RWPE2 (cell line): ENCODE results near the gene ARHGEF37.
A peak's percentile ranks its signal among the peaks of the same experiment; 100 is the strongest.
"Not testable (repeated sequence)": the region's sequence is repeated elsewhere in the genome, so short reads cannot be mapped to it uniquely, and the experiment has no call there.

Source experiments
- ATAC-seq: fragments of 200-7000 bp; cut with Tn5 transposase; 3 replicates; pipeline ENCODE4 v1.9.1; 2021; ENCODE audit warnings: low read depth
- DNase-seq: peaks from one replicate; pipeline ENCODE4 v3.0.0-alpha.2; 2020; ENCODE audit warnings: low spot score
- H3K27ac ChIP-seq: fragments of 450-650 bp; 2 replicates; pipeline ENCODE4 v1.5.1; 2017; ENCODE audit warnings: mild to moderate bottlenecking; ENCODE audit not compliant: poor library complexity, severe bottlenecking
- H3K27me3 ChIP-seq: fragments of 250-450 bp; sonication (Bioruptor Pico); 2 replicates; pipeline ENCODE4 v1.5.1; 2021; ENCODE audit warnings: mild to moderate bottlenecking, moderate library complexity; ENCODE audit not compliant: insufficient read depth, poor library complexity, severe bottlenecking
- H3K36me3 ChIP-seq: fragments of 250-450 bp; sonication (Bioruptor Pico); 2 replicates; pipeline ENCODE4 v1.5.1; 2020; ENCODE audit warnings: low read depth, mild to moderate bottlenecking, moderate library complexity
- H3K4me1 ChIP-seq: fragments of 250-450 bp; sonication (Bioruptor Pico); 2 replicates; pipeline ENCODE4 v1.5.1; 2021; ENCODE audit warnings: mild to moderate bottlenecking, moderate library complexity; ENCODE audit not compliant: insufficient read depth, poor library complexity, severe bottlenecking
- H3K4me3 ChIP-seq: fragments of 250-450 bp; sonication (Bioruptor Pico); 2 replicates; pipeline ENCODE4 v1.5.1; 2021; ENCODE audit warnings: mild to moderate bottlenecking, moderate library complexity; ENCODE audit not compliant: severe bottlenecking
- H3K9me3 ChIP-seq: fragments of 250-450 bp; sonication (Bioruptor Pico); 2 replicates; pipeline ENCODE4 v1.5.1; 2021; ENCODE audit warnings: mild to moderate bottlenecking, moderate library complexity; ENCODE audit not compliant: severe bottlenecking
- TF ChIP-seq, protein P1 (sequence below): fragments of 450-650 bp; IDR thresholded peaks from one replicate; pipeline ENCODE4 v1.5.1; 2017; ENCODE audit warnings: mild to moderate bottlenecking, moderate library complexity; ENCODE audit not compliant: poor library complexity, severe bottlenecking

ARHGEF37 gene, protein sequence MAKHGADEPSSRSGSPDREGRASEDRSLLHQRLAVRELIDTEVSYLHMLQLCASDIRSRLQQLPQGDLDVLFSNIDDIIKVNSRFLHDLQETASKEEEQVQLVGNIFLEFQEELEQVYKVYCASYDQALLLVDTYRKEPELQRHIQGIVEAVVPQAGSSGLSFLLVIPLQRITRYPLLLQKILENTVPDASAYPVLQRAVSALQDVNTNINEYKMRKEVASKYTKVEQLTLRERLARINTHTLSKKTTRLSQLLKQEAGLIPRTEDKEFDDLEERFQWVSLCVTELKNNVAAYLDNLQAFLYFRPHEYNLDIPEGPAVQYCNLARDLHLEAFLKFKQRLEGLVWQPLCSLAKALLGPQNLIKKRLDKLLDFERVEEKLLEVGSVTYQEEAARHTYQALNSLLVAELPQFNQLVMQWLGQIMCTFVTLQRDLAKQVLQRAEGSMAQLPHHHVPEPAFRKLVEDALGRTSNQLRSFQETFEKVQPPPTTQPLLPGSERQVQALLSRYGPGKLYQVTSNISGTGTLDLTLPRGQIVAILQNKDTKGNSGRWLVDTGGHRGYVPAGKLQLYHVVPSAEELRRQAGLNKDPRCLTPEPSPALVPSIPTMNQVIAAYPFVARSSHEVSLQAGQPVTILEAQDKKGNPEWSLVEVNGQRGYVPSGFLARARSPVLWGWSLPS

DNA sequence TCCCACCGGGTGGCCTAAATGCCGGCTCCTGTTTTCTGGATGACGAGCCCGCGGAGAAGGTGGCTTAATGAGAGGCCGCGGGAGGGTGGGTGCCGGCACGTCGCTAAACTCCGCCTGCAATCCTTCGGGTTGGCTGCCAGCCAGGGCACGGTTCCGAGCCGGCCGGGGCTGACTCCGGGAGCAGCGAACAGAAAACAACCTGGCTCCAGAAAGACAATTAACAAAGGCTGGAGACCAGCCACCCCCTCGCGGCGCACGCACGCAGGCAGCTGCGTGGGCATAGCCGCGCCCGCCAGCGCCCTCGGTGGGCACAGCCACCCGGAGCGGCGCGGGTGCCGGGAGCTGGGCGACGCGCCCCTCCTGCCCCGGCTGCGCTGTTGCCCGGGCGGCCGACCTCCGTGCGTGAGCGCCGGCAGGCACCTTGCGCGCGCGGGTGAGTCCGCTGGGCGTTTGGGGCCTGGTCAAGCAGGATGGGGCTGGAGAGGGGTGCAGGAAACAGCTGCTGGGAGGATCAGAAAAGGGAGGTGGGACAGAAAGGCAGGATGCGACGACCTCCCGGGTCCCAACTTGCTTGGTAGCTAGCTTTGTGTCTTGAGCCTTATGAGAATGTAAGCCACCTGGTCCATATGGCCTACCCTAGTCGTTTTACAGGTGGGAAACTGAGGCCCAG lies at the start of gene ARHGEF37:
TSS of gene ARHGEF37 (plus strand) at position 307 of the 670 bp plus-strand sequence. CDS start 16,272 bp downstream, outside the sequence.
- no peaks in the 10 kb centered on the region for H3K36me3 ChIP-seq
- H3K27me3 ChIP-seq = no peaks in the 10 kb centered on the region
- H3K4me3 ChIP-seq = peak within 1 kb of the TSS; percentile 42
- H3K9me3 ChIP-seq = no peaks in the 10 kb centered on the region
- peak; percentile 76 for DNase-seq
- TF ChIP-seq, protein P1, sequence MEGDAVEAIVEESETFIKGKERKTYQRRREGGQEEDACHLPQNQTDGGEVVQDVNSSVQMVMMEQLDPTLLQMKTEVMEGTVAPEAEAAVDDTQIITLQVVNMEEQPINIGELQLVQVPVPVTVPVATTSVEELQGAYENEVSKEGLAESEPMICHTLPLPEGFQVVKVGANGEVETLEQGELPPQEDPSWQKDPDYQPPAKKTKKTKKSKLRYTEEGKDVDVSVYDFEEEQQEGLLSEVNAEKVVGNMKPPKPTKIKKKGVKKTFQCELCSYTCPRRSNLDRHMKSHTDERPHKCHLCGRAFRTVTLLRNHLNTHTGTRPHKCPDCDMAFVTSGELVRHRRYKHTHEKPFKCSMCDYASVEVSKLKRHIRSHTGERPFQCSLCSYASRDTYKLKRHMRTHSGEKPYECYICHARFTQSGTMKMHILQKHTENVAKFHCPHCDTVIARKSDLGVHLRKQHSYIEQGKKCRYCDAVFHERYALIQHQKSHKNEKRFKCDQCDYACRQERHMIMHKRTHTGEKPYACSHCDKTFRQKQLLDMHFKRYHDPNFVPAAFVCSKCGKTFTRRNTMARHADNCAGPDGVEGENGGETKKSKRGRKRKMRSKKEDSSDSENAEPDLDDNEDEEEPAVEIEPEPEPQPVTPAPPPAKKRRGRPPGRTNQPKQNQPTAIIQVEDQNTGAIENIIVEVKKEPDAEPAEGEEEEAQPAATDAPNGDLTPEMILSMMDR = no peak
- peaks cover 10% of the 10 kb centered on the region for H3K4me1 ChIP-seq
- peak; percentile 71 for ATAC-seq
- H3K27ac ChIP-seq = peak within 1 kb of the TSS; percentile 35

DNA sequence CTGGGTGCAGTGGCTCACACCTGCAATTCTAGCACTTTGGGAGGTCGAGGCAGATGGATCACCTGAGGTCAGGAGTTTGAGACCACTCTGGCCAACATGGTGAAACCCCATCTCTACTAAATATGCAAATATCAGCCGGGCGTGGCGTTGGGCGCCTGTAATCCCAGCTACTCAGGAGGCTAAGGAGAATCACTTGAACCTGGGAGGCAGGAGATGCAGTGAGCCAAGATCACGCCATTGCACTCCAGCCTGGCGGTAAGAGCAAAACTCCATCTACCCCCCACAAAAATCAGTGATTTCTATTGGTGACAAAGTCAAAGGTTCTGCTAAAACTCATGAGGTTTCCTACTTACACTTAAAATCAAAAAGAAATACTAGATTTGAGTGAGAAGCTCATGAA lies 48.9 kb upstream of the ARHGEF37 start:
- no peak for ATAC-seq
- Histone ChIP-seq H3K4me3 (no peak overlapping the region), H3K27ac (no peak overlapping the region), H3K9me3 (no peaks in the 10 kb centered on the region), H3K4me1 (peaks cover 44% of the 10 kb centered on the region), H3K27me3 (no peaks in the 10 kb centered on the region), H3K36me3 (peaks cover 77% of the 10 kb centered on the region)
- TF ChIP-seq, protein P1 = no peak
- no peak for DNase-seq

DNA sequence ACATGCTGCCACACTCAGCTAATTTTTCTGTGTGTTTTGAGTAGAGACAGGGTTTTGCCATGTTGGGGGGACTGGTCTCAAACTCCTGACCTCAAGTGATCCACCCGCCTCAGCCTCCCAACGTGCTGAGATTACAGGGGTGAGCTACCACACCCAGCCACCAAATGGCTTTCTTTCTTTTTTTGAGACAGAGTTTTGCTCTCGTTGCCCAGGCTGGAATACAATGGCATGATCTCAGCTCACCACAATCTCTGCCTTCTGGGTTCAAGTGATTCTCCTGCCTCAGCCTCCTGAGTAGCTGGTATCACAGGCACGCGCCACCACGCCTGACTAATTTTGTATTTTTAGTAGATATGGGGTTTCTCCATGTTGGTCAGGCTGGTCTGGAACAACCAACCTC lies 45.5 kb upstream of the ARHGEF37 start:
- not testable (repeated sequence) for H3K4me3 ChIP-seq, H3K27me3 ChIP-seq, DNase-seq, H3K27ac ChIP-seq, H3K9me3 ChIP-seq, ATAC-seq
- H3K36me3 ChIP-seq = peaks cover 81% of the 10 kb centered on the region
- peaks cover 11% of the 10 kb centered on the region for H3K4me1 ChIP-seq

DNA sequence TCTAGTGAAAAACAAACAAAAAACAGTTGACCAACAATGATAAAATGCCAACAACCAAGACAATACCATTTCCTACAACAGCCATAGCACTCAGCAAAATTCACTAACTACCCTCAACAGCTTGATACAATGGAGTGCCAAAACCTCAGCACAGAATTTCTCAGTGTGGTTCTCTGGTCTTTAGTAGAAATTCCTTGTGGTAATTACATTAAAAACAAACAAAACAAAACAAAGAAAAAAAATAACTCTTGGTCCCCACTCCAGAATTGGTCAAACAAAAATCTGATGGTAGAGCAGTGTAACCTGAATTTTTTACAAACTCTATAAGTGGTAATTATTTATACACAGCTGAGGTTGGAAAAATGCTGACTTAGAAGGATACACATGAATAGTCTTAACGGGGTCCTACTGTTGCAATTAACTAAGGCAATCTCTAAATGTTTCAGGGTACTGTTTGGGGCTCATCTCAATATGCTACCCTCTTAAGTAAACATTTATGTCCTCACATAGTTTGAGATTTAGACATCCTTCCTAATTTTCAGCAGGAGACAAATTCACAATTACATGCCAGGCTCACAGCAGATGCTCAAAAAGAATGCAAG lies 43.8 kb upstream of the ARHGEF37 start:
- peaks cover 9% of the 10 kb centered on the region for H3K4me1 ChIP-seq
- no peak for DNase-seq
- H3K27me3 ChIP-seq = no peaks in the 10 kb centered on the region
- TF ChIP-seq, protein P1 = no peak
- no peak overlapping the region for H3K27ac ChIP-seq
- H3K9me3 ChIP-seq = no peaks in the 10 kb centered on the region
- H3K4me3 ChIP-seq = no peak overlapping the region
- no peak for ATAC-seq
- peaks cover 89% of the 10 kb centered on the region for H3K36me3 ChIP-seq

DNA sequence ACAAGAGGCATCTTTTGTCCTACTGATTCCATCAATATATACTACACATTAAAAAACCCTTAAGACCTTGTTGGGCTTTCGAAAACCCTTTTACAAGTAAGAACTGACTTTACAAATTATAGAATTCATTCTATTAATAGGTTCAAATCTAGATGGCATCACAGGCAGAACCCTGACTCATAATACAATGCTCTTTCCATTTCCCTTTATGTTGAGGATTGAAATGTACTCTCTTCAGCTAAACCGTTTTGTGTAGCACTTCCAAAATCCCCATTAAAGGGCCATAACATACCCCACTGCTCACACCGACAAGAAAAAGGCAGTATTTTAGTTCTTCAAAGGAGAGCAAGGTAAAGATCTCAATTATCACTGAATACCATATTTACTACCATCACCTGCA lies 41.2 kb upstream of the ARHGEF37 start:
- no peak for DNase-seq
- TF ChIP-seq, protein P1 = no peak

More for the DNA sequence above, 41.2 kb upstream of the ARHGEF37 start:
- Histone ChIP-seq H3K9me3 (no peaks in the 10 kb centered on the region), H3K4me3 (no peak overlapping the region), H3K27ac (no peak overlapping the region), H3K27me3 (no peaks in the 10 kb centered on the region), H3K4me1 (peaks cover 4% of the 10 kb centered on the region), H3K36me3 (peaks cover 94% of the 10 kb centered on the region)
- no peak for ATAC-seq
